Hematopoietic multipotent progenitor cell treated with erythropoietin and hydrocortisone succinate and interleukin-3 and kit ligand, for 15 days (in vitro differentiated cells): ENCODE measurements around the gene COTL1.

ENCODE experiments used
- DNase-seq: peaks from one replicate; pipeline ENCODE4 v3.0.0-alpha.2; 2015; ENCODE audit warnings: low spot score

COTL1 gene

GRCh38 chr16:84617791-84618580 is at the start of gene COTL1:
COTL1 (minus strand) TSS chr16:84618078; CDS start chr16:84617914, 164 bp downstream.
- DNase-seq = peak; percentile 55

GRCh38 chr16:84665843-84666242 is 48.0 kb upstream of the COTL1 start:
- no peak for DNase-seq

GRCh38 chr16:84665359-84665758 is 47.5 kb upstream of the COTL1 start:
- DNase-seq = no peak

- DNase-seq = no peak
Observed at GRCh38 chr16:84663433-84664101, 45.7 kb upstream of the COTL1 start.

- no peak for DNase-seq
Observed at GRCh38 chr16:84662471-84662870, 44.6 kb upstream of the COTL1 start.

GRCh38 chr16:84661418-84662060 is 43.7 kb upstream of the COTL1 start:
- DNase-seq = no peak

GRCh38 chr16:84660973-84661372 is 43.1 kb upstream of the COTL1 start:
- DNase-seq = no peak

GRCh38 chr16:84659656-84660300 is 41.9 kb upstream of the COTL1 start:
- DNase-seq = no peak

- no peak for DNase-seq
Observed at GRCh38 chr16:84658690-84659089, 40.8 kb upstream of the COTL1 start.

- no peak for DNase-seq
Observed at GRCh38 chr16:84657229-84657837, 39.5 kb upstream of the COTL1 start.

- no peak for DNase-seq
Observed at GRCh38 chr16:84656649-84657048, 38.8 kb upstream of the COTL1 start.

GRCh38 chr16:84654998-84655397 is 37.1 kb upstream of the COTL1 start:
- no peak for DNase-seq

GRCh38 chr16:84654238-84654637 is 36.4 kb upstream of the COTL1 start:
- no peak for DNase-seq

GRCh38 chr16:84652566-84652965 is 34.7 kb upstream of the COTL1 start:
- DNase-seq = no peak

- DNase-seq = no peak
Observed at GRCh38 chr16:84650062-84650991, 32.4 kb upstream of the COTL1 start.

- DNase-seq = no peak
Observed at GRCh38 chr16:84649511-84649861, 31.6 kb upstream of the COTL1 start.

- DNase-seq = no peak
Observed at GRCh38 chr16:84648595-84649510, 31.0 kb upstream of the COTL1 start.

- peak; percentile 38 for DNase-seq
Observed at GRCh38 chr16:84647828-84648594, 30.1 kb upstream of the COTL1 start, which contains the start of gene KLHL36. KLHL36 (plus strand) TSS chr16:84648511; CDS start chr16:84650868, 2,357 bp downstream.

- no peak for DNase-seq
Observed at GRCh38 chr16:84643674-84644073, 25.8 kb upstream of the COTL1 start.
